ENCODE measurements around the gene PALLD. TPM values are rescaled to one million over a fixed set of nuclear protein-coding genes. Genes with fewer than 3 reads are reported as not detected.

The PALLD gene
- total RNA-seq, 1 experiment from 2014 or later, result 50.0 TPM

- no peak for DNase-seq (ENCODE audit: low read depth)
These were observed 125.1 kb downstream of the PALLD start for GRCh38 chr4:168621806-168622589.

- no peak for DNase-seq (ENCODE audit: low read depth)
These were observed 125.7 kb downstream of the PALLD start for GRCh38 chr4:168622600-168622999.

GRCh38 chr4:168623011-168623410 lies 126.2 kb downstream of the PALLD start:
- no peak for DNase-seq (ENCODE audit: low read depth)

GRCh38 chr4:168623484-168623883 lies 126.6 kb downstream of the PALLD start:
- no peak for DNase-seq (ENCODE audit: low read depth)

GRCh38 chr4:168628251-168628650 lies 131.4 kb downstream of the PALLD start:
- no peak for DNase-seq (ENCODE audit: low read depth)

GRCh38 chr4:168629566-168629965 lies 132.7 kb downstream of the PALLD start:
- DNase-seq (ENCODE audit: low read depth), result no peak

- DNase-seq (ENCODE audit: low read depth), result peak; percentile 72
These were observed 133.8 kb downstream of the PALLD start for GRCh38 chr4:168630445-168631187.

- peak; percentile 72 for DNase-seq (ENCODE audit: low read depth)
These were observed 134.7 kb downstream of the PALLD start for GRCh38 chr4:168631241-168632162.

- no peak for DNase-seq (ENCODE audit: low read depth)
These were observed 135.5 kb downstream of the PALLD start for GRCh38 chr4:168632301-168632725.

GRCh38 chr4:168633064-168633463 lies 136.2 kb downstream of the PALLD start:
- no peak for DNase-seq (ENCODE audit: low read depth)

- no peak for DNase-seq (ENCODE audit: low read depth)
These were observed 136.6 kb downstream of the PALLD start for GRCh38 chr4:168633496-168633895.

GRCh38 chr4:168634276-168634802 lies 137.5 kb downstream of the PALLD start:
- DNase-seq (ENCODE audit: low read depth), result peak; percentile 96

GRCh38 chr4:168636040-168636439 lies 139.2 kb downstream of the PALLD start:
- no peak for DNase-seq (ENCODE audit: low read depth)

GRCh38 chr4:168636506-168637196 lies 139.8 kb downstream of the PALLD start:
- DNase-seq (ENCODE audit: low read depth), result no peak

GRCh38 chr4:168637872-168638756 lies 141.3 kb downstream of the PALLD start:
- no peak for DNase-seq (ENCODE audit: low read depth)

GRCh38 chr4:168639914-168640313 lies 143.1 kb downstream of the PALLD start:
- DNase-seq (ENCODE audit: low read depth), result no peak

GRCh38 chr4:168641811-168642140 lies 144.9 kb downstream of the PALLD start:
- no peak for DNase-seq (ENCODE audit: low read depth)

- no peak for DNase-seq (ENCODE audit: low read depth)
These were observed 145.7 kb downstream of the PALLD start for GRCh38 chr4:168642591-168642990.

GRCh38 chr4:168643111-168643795 lies 146.4 kb downstream of the PALLD start:
- no peak for DNase-seq (ENCODE audit: low read depth)

GRCh38 chr4:168643796-168644159 lies 146.9 kb downstream of the PALLD start:
- DNase-seq (ENCODE audit: low read depth), result no peak
